ENCODE results near the gene CLEC14A.

GRCh38 chr14:38208618-38209562 is 47.0 kb downstream of the CLEC14A start:
- TF ChIP-seq CTCF (IDR thresholded peaks at IDR 0.05), result no peak
- no peak for TF ChIP-seq JUNB (IDR thresholded peaks at IDR 0.05)
- no peak for TF ChIP-seq POLR2A (IDR thresholded peaks at IDR 0.05; ENCODE audit: low read length)
- TF ChIP-seq ESRRA (IDR thresholded peaks at IDR 0.05; ENCODE audit: borderline replicate concordance, low read length), result no peak
- no peak for TF ChIP-seq CEBPB (IDR thresholded peaks at IDR 0.05)
- TF ChIP-seq NR3C1 (IDR thresholded peaks at IDR 0.05), result no peak
- TF ChIP-seq MAZ (IDR thresholded peaks at IDR 0.05; ENCODE audit: borderline replicate concordance, low read depth, low read length), result no peak
- TF ChIP-seq MAX (IDR thresholded peaks at IDR 0.05), result no peak
- no peak for TF ChIP-seq MYC (IDR thresholded peaks at IDR 0.05; ENCODE audit: borderline replicate concordance, low read length)

Measured in A549 (cell line).